ENCODE measurements around the gene DESI1. TPM values are rescaled to one million over a fixed set of nuclear protein-coding genes. Genes with fewer than 3 reads are reported as not detected.
"Not testable (repeated sequence)": the region's sequence is repeated elsewhere in the genome, so short reads cannot be mapped to it uniquely, and the experiment has no call there.

DESI1 gene
- polyA plus RNA-seq, 4 donors: 24.0 to 34.3 (median 28.7) TPM

DNA sequence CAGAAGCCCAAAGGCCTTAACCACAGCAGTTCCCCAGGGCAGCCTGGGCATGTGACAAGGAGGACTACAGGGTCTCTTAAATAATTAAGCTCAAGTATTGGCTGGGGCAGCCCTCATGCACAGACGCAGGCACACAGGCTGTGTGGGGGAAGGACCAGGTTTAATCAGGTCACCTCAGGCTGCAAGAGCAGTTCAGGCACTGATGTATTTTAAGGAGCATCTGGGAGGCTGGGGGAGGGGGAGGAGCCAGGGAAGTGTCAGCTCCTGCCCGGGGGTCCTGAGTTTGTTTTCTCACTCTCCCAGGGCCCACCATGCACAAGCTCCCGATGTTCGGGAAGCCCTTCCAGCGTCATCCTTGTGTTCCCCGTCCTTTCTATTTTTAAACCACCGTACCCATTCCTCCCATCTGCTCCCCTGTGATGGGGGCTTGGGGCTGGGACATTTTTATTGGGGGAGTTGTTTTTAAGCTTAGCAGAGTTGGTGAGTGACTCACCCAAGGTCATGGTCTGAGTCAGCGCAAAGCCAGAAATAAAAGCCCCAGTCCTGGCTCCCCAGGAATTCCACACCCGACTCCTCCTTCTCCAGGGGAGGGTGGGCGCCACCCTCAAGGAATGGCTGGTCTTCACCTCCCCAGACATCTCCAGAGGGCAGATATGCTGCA, 57.7 kb downstream of the DESI1 start:
- no peak for DNase-seq (ENCODE audit: low read depth in 4 of 4, low spot score in 2 of 4)

DNA sequence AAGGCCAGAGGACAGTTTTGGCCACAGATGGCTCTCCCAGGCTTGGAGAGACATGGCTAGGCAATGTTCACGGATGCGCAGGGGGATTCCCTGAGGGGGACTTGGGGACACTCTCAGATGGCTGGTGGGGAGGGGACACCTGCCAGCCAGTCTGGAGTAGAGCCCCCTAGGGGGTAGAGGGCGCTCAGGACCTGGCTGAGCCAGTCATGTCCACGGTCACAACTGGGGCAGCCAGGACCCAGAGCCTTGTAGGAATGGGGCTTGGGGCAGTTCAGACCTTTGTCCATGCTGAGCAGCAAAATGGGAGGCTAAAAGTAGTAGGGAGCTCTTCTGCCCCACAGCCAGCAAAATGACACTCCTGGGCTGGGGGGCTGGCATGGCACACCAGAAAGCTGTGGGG, 58.4 kb downstream of the DESI1 start:
- no peak for DNase-seq (ENCODE audit: low read depth in 4 of 4, low spot score in 2 of 4)

DNA sequence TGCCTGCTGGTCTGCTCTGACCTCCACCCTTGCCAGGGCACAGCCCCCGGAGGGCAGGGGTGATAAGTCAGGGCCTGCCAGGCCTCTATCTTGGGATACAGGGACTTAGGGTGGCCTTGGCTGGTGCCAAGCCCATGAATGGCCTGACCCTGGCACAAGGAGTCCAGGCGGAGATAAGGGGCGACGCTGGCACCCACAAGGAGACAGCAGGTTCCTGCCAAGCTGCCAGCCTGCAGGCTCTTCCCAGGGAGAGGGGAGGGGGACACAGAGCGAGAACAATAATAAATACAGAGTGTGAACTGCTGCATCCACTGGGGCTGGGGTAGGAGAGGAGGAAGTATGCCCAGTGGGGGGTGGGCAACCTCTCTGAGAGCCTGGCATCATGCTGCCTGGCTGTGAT, 59.1 kb downstream of the DESI1 start:
- no peak for DNase-seq (ENCODE audit: low read depth in 4 of 4, low spot score in 2 of 4)

DNA sequence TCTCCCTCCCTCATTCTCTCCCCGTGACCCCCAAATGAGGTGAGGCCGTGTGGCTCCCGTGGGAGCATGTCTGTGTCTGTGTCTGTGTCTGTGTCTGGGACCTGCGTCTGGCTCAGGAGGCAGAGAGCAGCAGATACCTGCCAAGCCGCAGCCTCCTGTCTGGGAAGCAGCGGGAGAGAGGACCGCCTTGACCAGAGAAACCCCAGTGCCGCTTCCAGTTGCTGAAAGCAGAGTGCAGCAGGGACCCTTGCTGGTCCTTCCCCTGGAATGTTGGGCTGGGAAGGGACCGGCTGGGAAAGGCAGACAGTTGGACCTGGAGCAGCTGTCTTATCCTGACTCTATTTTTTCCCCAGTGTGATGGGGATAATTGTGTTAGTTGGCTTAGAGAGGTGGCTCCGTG, 59.5 kb downstream of the DESI1 start:
- no peak for DNase-seq (ENCODE audit: low read depth in 4 of 4, low spot score in 2 of 4)

DNA sequence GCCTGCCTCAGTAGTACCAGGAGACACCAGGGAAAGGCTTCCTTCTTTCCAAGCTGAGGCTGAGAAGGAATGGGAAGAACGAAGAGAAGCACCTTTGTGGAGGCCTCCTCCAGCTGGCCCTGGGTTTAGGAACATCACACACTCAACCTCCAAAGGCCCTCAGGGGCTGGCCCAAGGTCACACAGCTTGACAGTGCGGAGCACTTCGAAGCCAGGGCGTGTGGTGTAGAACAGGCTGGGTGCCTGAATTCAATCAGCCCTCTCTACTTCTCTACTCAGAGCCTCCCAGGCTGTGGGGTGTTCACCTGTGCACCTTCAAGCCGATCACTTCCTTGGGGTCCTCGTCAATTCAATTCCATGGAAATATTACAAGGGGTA, 60.8 kb downstream of the DESI1 start:
- no peak for DNase-seq (ENCODE audit: low read depth in 4 of 4, low spot score in 2 of 4)

DNA sequence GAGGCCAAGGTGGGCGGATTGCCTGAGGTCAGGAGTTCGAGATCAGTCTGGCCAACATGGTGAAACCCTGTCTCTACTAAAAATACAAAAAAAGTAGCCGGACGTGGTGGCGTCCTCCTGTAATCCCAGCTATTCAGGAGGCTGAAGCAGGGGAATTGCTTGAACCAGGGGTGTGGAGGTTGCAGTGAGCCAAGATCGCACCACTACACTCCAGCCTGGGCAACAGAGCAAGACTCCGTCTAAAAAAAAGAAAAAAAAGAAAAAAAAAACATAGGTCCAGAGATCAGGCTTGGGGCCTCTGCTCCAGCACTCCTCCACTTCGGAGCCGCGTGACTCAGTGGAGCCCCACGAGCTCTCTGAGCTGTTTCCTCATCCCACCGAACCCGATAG, 62.6 kb downstream of the DESI1 start:
- DNase-seq (ENCODE audit: low read depth in 4 of 4, low spot score in 2 of 4): not testable (repeated sequence)

DNA sequence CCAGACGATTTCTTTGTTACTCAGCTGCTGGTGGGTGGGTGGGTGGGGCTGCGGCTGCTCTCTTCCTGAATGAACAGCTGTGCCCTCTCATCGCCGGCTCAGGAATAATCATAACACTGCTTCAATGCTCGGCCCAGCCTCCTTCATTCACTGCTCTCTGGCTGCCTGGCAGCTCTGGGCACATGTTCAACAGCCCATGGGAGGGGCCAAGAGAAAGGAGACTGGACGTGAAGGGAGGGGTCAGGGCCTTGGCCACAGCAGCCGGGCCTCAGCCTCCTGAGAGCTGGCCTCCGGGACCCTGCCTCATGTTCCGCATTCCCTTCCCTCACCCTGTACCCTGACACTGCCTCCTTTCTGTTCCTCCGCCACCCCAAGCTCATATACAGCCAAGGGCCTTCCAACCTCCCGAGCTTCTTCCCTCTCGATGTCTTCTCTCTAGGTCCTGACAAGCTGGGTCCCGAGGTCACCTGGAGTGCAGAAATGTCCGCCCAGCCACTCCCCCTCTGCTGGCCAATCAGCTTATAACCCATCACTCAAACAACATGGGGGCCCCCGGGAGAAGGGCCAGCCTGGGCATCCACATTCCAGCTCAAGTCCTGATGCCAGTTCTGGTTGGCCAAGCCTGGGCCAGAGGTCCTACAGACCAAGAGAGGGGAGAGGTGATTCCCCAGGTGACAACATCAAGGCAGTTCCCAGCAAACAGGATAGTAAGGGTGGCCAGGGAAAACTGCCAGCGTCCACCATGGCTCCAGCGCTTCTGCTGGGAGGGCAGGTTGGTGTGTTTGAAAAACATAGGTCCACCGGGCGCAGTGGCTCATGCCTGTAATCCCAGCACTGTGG, 63.2 kb downstream of the DESI1 start:
- no peak for DNase-seq (ENCODE audit: low read depth in 4 of 4, low spot score in 2 of 4)

DNA sequence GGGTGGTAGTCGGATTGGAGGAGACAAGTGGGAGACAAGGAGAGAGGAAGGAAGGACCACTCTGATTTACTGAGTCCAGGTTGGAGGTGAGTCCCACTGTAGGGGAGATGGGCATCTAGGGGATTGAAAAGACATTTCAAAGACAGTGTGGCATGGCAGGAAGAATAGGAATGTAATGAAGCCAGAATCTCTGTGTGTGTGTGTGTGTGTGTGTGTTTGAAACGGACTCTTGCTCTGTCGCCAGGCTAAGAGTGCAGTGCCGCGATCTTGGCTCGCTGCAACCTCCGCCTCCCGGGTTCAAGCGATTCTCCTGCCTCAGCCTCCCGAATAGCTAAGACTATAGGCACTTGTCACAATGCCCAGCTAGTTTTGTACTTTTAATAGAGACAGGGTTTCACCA, 64.3 kb downstream of the DESI1 start:
- no peak for DNase-seq (ENCODE audit: low read depth in 4 of 4, low spot score in 2 of 4)

DNA sequence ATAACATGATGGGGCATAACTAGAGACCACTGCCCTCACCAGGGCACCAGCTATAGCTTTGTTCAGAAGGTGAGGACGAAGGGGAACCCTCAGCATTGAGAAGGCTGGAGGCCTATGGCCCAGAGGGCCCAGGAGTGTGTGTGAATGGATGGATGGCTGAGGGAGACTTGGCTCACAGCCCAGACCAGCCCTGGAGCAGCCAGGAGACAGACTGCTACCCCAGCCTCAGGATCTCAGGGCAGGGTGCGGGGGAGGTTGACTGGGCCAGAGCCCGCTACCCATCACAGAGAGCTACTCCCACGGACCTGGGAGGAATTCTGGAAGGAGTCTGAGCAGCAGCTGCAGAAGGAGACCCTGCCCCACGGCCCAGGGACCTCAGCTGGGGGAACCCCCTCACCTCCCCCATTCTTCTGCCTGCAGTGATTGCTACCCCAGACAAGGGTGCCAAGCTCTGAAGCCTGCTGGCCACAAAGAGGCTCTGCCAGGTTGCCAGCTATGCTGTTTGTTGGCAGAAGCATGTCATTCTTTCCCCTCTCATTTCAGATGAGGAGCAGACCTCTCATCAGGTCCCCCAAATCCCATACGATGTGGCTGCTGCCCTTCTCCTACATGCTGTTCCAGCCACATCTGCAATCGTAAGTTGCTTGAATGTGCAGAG, 65.4 kb downstream of the DESI1 start:
- DNase-seq (ENCODE audit: low read depth in 4 of 4, low spot score in 2 of 4): no peak

DNA sequence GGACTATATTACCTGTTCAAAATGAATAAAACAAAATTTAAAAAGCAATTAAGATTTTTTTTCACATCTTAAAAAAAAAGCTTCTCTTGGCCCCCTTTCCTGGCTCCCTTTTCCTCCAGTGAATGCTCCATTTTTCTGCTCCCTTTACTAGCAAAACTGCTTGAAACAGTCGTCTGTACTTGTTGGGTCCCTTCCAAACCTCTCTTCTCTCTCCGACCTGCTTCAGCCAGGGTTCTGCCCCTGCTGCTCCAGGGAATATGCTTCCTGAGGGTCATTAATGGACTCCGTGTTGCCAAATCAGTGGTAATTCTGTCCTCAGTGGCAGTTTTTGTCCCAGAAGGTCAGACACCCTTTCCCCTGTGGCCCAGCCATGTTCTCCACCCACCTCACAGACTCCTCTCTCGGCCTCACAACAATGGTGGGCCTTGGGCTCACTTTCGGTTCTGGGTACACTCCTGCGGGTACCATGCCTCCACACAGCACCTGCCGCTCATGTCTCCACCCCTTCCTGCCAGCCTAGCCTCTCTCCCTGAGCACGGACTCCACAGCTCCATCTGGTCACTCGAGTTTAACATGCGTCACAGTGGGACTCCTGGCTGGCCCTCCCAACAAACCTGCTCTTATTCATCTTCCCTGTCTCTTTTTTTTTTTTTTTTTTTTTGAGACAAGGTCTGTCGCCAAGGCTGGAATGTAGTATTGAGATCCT, 68.8 kb downstream of the DESI1 start:
- no peak for DNase-seq (ENCODE audit: low read depth in 4 of 4, low spot score in 2 of 4)

DNA sequence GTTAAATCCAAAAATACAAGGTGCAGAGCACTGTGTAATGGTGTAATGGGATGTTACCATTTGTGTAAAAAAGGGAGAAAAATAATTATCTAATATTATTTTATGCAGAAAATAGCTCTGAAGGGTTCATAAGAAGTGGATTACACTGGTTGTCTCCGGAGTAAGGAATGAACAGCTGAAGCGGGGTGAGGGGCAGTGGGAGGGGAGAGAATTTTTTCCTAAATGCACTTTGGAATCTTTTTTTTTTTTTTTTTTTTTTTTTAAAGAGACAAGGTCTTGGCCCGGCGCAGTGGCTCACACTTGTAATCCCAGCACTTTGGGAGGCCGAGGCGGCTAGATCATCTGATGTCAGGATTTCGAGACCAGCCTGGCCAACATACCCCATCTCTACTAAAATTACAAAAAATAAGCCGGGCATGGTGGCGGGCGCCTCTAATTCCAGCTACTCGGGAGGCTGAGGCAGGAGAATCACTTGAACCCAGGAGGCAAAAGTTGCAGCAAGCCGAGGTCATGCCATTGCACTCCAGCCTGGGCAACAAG, 69.8 kb downstream of the DESI1 start:
- no peak for DNase-seq (ENCODE audit: low read depth in 4 of 4, low spot score in 2 of 4)

DNA sequence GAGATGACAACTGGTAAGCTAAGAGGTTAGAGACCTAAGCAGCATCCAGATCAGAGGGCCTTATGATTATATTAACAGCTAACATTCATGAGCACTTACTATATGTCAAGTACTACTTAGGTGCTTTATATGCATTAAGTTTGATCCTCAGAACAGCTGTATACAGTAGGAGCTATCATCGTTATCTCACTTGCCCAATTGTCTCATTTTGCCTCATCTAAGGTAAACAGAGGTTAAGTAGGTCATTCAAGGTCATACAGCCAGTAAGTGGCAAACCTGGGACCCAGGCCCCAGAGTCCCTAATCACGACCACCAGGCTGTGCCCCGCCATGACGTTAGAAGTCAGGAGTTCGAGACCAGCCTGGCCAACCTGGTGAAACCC, 72.0 kb downstream of the DESI1 start:
- no peak for DNase-seq (ENCODE audit: low read depth in 4 of 4, low spot score in 2 of 4)

Other genes with a start within 250 kb of the DESI1 start
- 10 to 100 TPM; 14.9 to 19.4 (median 18.8) TPM for gene TEF, start 239.1 kb downstream of the DESI1 start, polyA plus RNA-seq (ENCODE audit: insufficient read length in 4 of 4)
- gene TOB2, start 174.2 kb downstream of the DESI1 start, polyA plus RNA-seq (ENCODE audit: insufficient read length in 4 of 4): 10 to 100 TPM; 47.2 to 62.2 (median 53.7) TPM
- 10 to 100 TPM; 49.1 to 64.4 (median 62.0) TPM for gene PHF5A, start 152.4 kb downstream of the DESI1 start, polyA plus RNA-seq (ENCODE audit: insufficient read length in 4 of 4)
- gene ACO2, start 151.9 kb downstream of the DESI1 start, polyA plus RNA-seq (ENCODE audit: insufficient read length in 4 of 4): 100 to 1,000 TPM; 127 to 158 (median 136) TPM
- 10 to 100 TPM; 30.7 to 38.8 (median 31.8) TPM for gene POLR3H, start 76.6 kb downstream of the DESI1 start, polyA plus RNA-seq (ENCODE audit: insufficient read length in 4 of 4)
- 1 to 10 TPM; 4.9 to 8.4 (median 7.4) TPM for gene CSDC2, start 60.0 kb downstream of the DESI1 start, polyA plus RNA-seq (ENCODE audit: insufficient read length in 4 of 4)
- gene PMM1, start 31.2 kb downstream of the DESI1 start, polyA plus RNA-seq (ENCODE audit: insufficient read length in 4 of 4): 10 to 100 TPM; 52.2 to 61.5 (median 53.3) TPM
- gene XRCC6, start 252 bp upstream of the DESI1 start, polyA plus RNA-seq (ENCODE audit: insufficient read length in 4 of 4): 100 to 1,000 TPM; 314 to 396 (median 372) TPM
- 100 to 1,000 TPM; 131 to 185 (median 151) TPM for gene SNU13, start 67.8 kb upstream of the DESI1 start, polyA plus RNA-seq (ENCODE audit: insufficient read length in 4 of 4)
- 1 to 10 TPM; 2.9 to 3.4 (median 3.3) TPM for gene MEI1, start 78.5 kb upstream of the DESI1 start, polyA plus RNA-seq (ENCODE audit: insufficient read length in 4 of 4)
- 10 to 100 TPM in 2 of 4 donors, 1 to 10 TPM in 2; 7.8 to 10.8 (median 9.8) TPM for gene CCDC134, start 179.6 kb upstream of the DESI1 start, polyA plus RNA-seq (ENCODE audit: insufficient read length in 4 of 4)
- 100 to 1,000 TPM in 1 of 4 donors, 10 to 100 TPM in 3; 86.4 to 106 (median 92.7) TPM for gene SREBF2, start 212.1 kb upstream of the DESI1 start, polyA plus RNA-seq (ENCODE audit: insufficient read length in 4 of 4)

Data from left renal cortex interstitium (tissue), 4 donors.